Neuronal stem cell (in vitro differentiated cells): ENCODE data around the gene MYZAP.

Experiments
- DNase-seq: peaks from one replicate; pipeline ENCODE4 v3.0.0-alpha.2; 2013; ENCODE audit warnings: low spot score
- H2AFZ ChIP-seq: one replicate; pipeline ENCODE4 v1.6.1; 2013; ENCODE audit warnings: mild to moderate bottlenecking, low read length, inconsistent platforms
- H2AK5ac ChIP-seq: 2 replicates; pipeline ENCODE4 v1.6.1; 2013; ENCODE audit warnings: low read depth, mild to moderate bottlenecking, inconsistent platforms, low read length, moderate library complexity, mixed read lengths
- H2BK120ac ChIP-seq: 2 replicates; pipeline ENCODE4 v1.6.1; 2013; ENCODE audit warnings: low read depth, mild to moderate bottlenecking, inconsistent platforms, low read length, moderate library complexity, mixed read lengths
- H2BK12ac ChIP-seq: one replicate; pipeline ENCODE4 v1.6.1; 2013; ENCODE audit warnings: low read length, inconsistent platforms
- H2BK15ac ChIP-seq: 2 replicates; pipeline ENCODE4 v1.6.1; 2013; ENCODE audit warnings: mild to moderate bottlenecking, low read length, inconsistent platforms, mixed read lengths
- H2BK5ac ChIP-seq: one replicate; pipeline ENCODE4 v1.6.1; 2013; ENCODE audit warnings: inconsistent platforms, mild to moderate bottlenecking, low read length, moderate library complexity
- H3K14ac ChIP-seq: one replicate; pipeline ENCODE4 v1.6.1; 2013; ENCODE audit warnings: low read length, inconsistent platforms
- H3K18ac ChIP-seq: 2 replicates; pipeline ENCODE4 v1.6.1; 2013; ENCODE audit warnings: low read length, inconsistent platforms
- H3K23ac ChIP-seq: 2 replicates; pipeline ENCODE4 v1.6.1; 2013; ENCODE audit warnings: low read depth, mild to moderate bottlenecking, mixed read lengths, low read length, inconsistent platforms; ENCODE audit not compliant: poor library complexity
- H3K27ac ChIP-seq: replicated peaks from 3 replicates; pipeline ENCODE4 v1.5.1; 2013; ENCODE audit warnings: low read length, inconsistent platforms
- H3K27me3 ChIP-seq, 3 experiments: 2 replicates each; pipeline ENCODE4 v1.6.1; 2013; ENCODE audit warnings: low read length in 3 of 3, mild to moderate bottlenecking in 2 of 3, inconsistent platforms in 1 of 3, low read depth in 1 of 3, mixed read lengths in 1 of 3, moderate library complexity in 1 of 3; ENCODE audit not compliant: control insufficient read depth in 3 of 3, insufficient read depth in 3 of 3
- H3K36me3 ChIP-seq, 2 donors: replicated peaks in 1 of 2; 2 replicates each; pipeline ENCODE4 v1.6.1; 2013; ENCODE audit warnings: low read length in 2 of 2; ENCODE audit not compliant: control insufficient read depth in 2 of 2, insufficient read depth in 2 of 2
- H3K4ac ChIP-seq: 2 replicates; pipeline ENCODE4 v1.6.1; 2013; ENCODE audit warnings: inconsistent platforms, mild to moderate bottlenecking, low read length, moderate library complexity
- H3K4me1 ChIP-seq, 2 donors: 1 replicate in 1 of 2; 2 replicates in 1 of 2; pipeline ENCODE4 v1.6.1; 2013; ENCODE audit warnings: low read length in 2 of 2, low read depth in 1 of 2; ENCODE audit not compliant: control insufficient read depth in 2 of 2, insufficient read depth in 1 of 2
- H3K4me2 ChIP-seq: one replicate; pipeline ENCODE4 v1.6.1; 2013; ENCODE audit warnings: mild to moderate bottlenecking, low read length, inconsistent platforms; ENCODE audit not compliant: insufficient read depth, poor library complexity, severe bottlenecking
- H3K4me3 ChIP-seq, 2 donors: 2 replicates each; pipeline ENCODE4 v1.5.1; 2013; ENCODE audit warnings: low read length in 2 of 2, mild to moderate bottlenecking in 2 of 2, inconsistent platforms in 1 of 2, moderate library complexity in 1 of 2
- H3K79me1 ChIP-seq: one replicate; pipeline ENCODE4 v1.6.1; 2013; ENCODE audit warnings: low read depth, mild to moderate bottlenecking, inconsistent platforms, low read length, moderate library complexity
- H3K9ac ChIP-seq: one replicate; pipeline ENCODE4 v1.6.1; 2013; ENCODE audit warnings: mild to moderate bottlenecking, low read depth, low read length, inconsistent platforms; ENCODE audit not compliant: poor library complexity
- H3K9me3 ChIP-seq, 2 donors: replicated peaks in 1 of 2; 2 replicates each; pipeline versions ENCODE3 to v1.6.1; 2013; ENCODE audit warnings: low read length in 2 of 2, mild to moderate bottlenecking in 2 of 2, inconsistent platforms in 1 of 2, low read depth in 1 of 2, mixed read lengths in 1 of 2, moderate library complexity in 1 of 2; ENCODE audit not compliant: control insufficient read depth in 2 of 2, insufficient read depth in 1 of 2
- H4K8ac ChIP-seq: one replicate; pipeline ENCODE4 v1.6.1; 2013; ENCODE audit warnings: low read depth, mild to moderate bottlenecking, inconsistent platforms, low read length, moderate library complexity
- H4K91ac ChIP-seq: one replicate; pipeline ENCODE4 v1.6.1; 2013; ENCODE audit warnings: low read length, low read depth, mild to moderate bottlenecking, inconsistent platforms; ENCODE audit not compliant: poor library complexity
- WGBS, 2 donors: extraction: QIAGEN DNeasy Blood & Tissue Kit; methylation state at CpG; one replicate each; pipeline ENCODE4 v1.1.7; 2013; ENCODE audit warnings: missing lambda C conversion rate in 2 of 2, mixed read lengths in 1 of 2; ENCODE audit not compliant: insufficient read length in 2 of 2, insufficient replicate concordance in 1 of 2; ENCODE audit errors: extremely low coverage in 2 of 2; 5-methylcytosine and 5-hydroxymethylcytosine counted together

MYZAP gene

GRCh38 chr15:57571725-57572124, 20.0 kb upstream of the MYZAP start:
- no peak overlapping the region for H2BK12ac ChIP-seq
- no peaks in the 10 kb centered on the region for H3K79me1 ChIP-seq
- no CpG with 5 or more reads among the region's 7 CpGs for WGBS, 2 donors
- no peak overlapping the region for H3K14ac ChIP-seq
- DNase-seq = no peak
- H3K4ac ChIP-seq = no peak overlapping the region
- H3K23ac ChIP-seq = no peak overlapping the region
- H4K8ac ChIP-seq = no peak overlapping the region
- no peak overlapping the region for H3K27ac ChIP-seq
- no peak overlapping the region for H3K9ac ChIP-seq
- H3K4me3 ChIP-seq = no peak overlapping the region
- H4K91ac ChIP-seq = no peak overlapping the region
- no peak overlapping the region for H2AK5ac ChIP-seq
- no peak overlapping the region for H2BK5ac ChIP-seq
- no peaks in the 10 kb centered on the region for H3K36me3 ChIP-seq
- no peak overlapping the region for H3K18ac ChIP-seq
- peaks cover 0 to 17% (median 0%) of the 10 kb centered on the region in 3 experiments for H3K27me3 ChIP-seq
- H2BK15ac ChIP-seq = no peak overlapping the region
- no peaks in the 10 kb centered on the region for H3K4me1 ChIP-seq
- H2BK120ac ChIP-seq = no peak overlapping the region
- H3K9me3 ChIP-seq = peaks cover 0 to 2% of the 10 kb centered on the region in 2 donors
- no peak overlapping the region for H2AFZ ChIP-seq
- H3K4me2 ChIP-seq = no peak overlapping the region

GRCh38 chr15:57572468-57572867, 19.2 kb upstream of the MYZAP start:
- no CpG with 5 or more reads among the region's 3 CpGs for WGBS, 2 donors

GRCh38 chr15:57573151-57573550, 18.6 kb upstream of the MYZAP start:
- Histone ChIP-seq H3K79me1 (no peaks in the 10 kb centered on the region), H2AK5ac (no peak overlapping the region), H3K18ac (no peak overlapping the region), H3K27ac (no peak overlapping the region), H2BK15ac (no peak overlapping the region), H3K9me3 (peaks cover 0 to 2% of the 10 kb centered on the region in 2 donors), H3K9ac (no peak overlapping the region), H3K23ac (no peak overlapping the region), H3K4me3 (no peak overlapping the region), H4K91ac (no peak overlapping the region), H2BK12ac (no peak overlapping the region), H3K4ac (no peak overlapping the region), H2BK5ac (no peak overlapping the region), H2BK120ac (no peak overlapping the region), H4K8ac (no peak overlapping the region), H3K14ac (no peak overlapping the region), H2AFZ (no peak overlapping the region), H3K36me3 (no peaks in the 10 kb centered on the region), H3K27me3 (peaks cover 0 to 23% (median 0%) of the 10 kb centered on the region in 3 experiments), H3K4me1 (no peaks in the 10 kb centered on the region), H3K4me2 (no peak overlapping the region)
- DNase-seq = no peak
- WGBS, 2 donors = no CpG with 5 or more reads among the region's 4 CpGs

More at GRCh38 chr15:57572468-57572867, 19.2 kb upstream of the MYZAP start:
- H3K18ac ChIP-seq = no peak overlapping the region
- no peak overlapping the region for H3K4me3 ChIP-seq
- no peaks in the 10 kb centered on the region for H3K36me3 ChIP-seq
- no peak overlapping the region for H3K14ac ChIP-seq
- H2BK120ac ChIP-seq = no peak overlapping the region
- H3K4me2 ChIP-seq = no peak overlapping the region
- H2AK5ac ChIP-seq = no peak overlapping the region
- H3K9ac ChIP-seq = no peak overlapping the region
- peaks cover 0 to 17% (median 0%) of the 10 kb centered on the region in 3 experiments for H3K27me3 ChIP-seq
- no peak overlapping the region for H2BK5ac ChIP-seq
- peaks cover 0 to 2% of the 10 kb centered on the region in 2 donors for H3K9me3 ChIP-seq
- H4K8ac ChIP-seq = no peak overlapping the region
- no peak overlapping the region for H3K4ac ChIP-seq
- no peak overlapping the region for H2AFZ ChIP-seq
- no peaks in the 10 kb centered on the region for H3K79me1 ChIP-seq
- H3K23ac ChIP-seq = no peak overlapping the region
- no peak for DNase-seq
- no peak overlapping the region for H2BK15ac ChIP-seq
- no peak overlapping the region for H2BK12ac ChIP-seq
- H3K4me1 ChIP-seq = no peaks in the 10 kb centered on the region
- no peak overlapping the region for H4K91ac ChIP-seq
- H3K27ac ChIP-seq = no peak overlapping the region

GRCh38 chr15:57575363-57575762, 16.3 kb upstream of the MYZAP start:
- Histone ChIP-seq H3K14ac (no peak overlapping the region), H3K18ac (no peak overlapping the region), H2BK12ac (no peak overlapping the region), H2AK5ac (no peak overlapping the region), H3K23ac (no peak overlapping the region), H3K9me3 (peaks cover 0 to 2% of the 10 kb centered on the region in 2 donors), H3K36me3 (no peaks in the 10 kb centered on the region), H2BK15ac (no peak overlapping the region), H3K27ac (no peak overlapping the region), H3K9ac (no peak overlapping the region), H3K4me2 (no peak overlapping the region), H2BK120ac (no peak overlapping the region), H3K4ac (no peak overlapping the region), H3K4me1 (no peaks in the 10 kb centered on the region), H3K4me3 (no peak overlapping the region), H2BK5ac (no peak overlapping the region), H4K8ac (no peak overlapping the region), H2AFZ (no peak overlapping the region), H3K27me3 (peaks cover 0 to 32% (median 0%) of the 10 kb centered on the region in 3 experiments), H4K91ac (no peak overlapping the region), H3K79me1 (no peaks in the 10 kb centered on the region)
- DNase-seq = no peak
- WGBS, 2 donors = no CpG with 5 or more reads among the region's 5 CpGs
